NCI-H1930 (cell line): ENCODE results near the gene PEX19.
"Not testable (repeated sequence)": the region's sequence is repeated elsewhere in the genome, so short reads cannot be mapped to it uniquely, and the experiment has no call there.

ENCODE experiments used
- DNase-seq, 2 experiments: peaks; one replicate each; lab custom pipeline; 2025; lab: John Stamatoyannopoulos, UW

Gene PEX19

GRCh38 chr1:160284782-160285344, at the start of gene PEX19:
PEX19 (minus strand) TSS chr1:160285133; CDS start chr1:160285124, 9 bp downstream.
- peak; percentile 79 to 86 for DNase-seq

- DNase-seq: no peak
Observed at GRCh38 chr1:160332516-160332915, 47.6 kb upstream of the PEX19 start.

- DNase-seq: peak in 1 of 2 experiments; percentile 34
Observed at GRCh38 chr1:160330119-160330518, 45.2 kb upstream of the PEX19 start.

GRCh38 chr1:160328184-160328583, 43.3 kb upstream of the PEX19 start:
- no peak for DNase-seq

- no peak for DNase-seq
Observed at GRCh38 chr1:160326418-160326817, 41.5 kb upstream of the PEX19 start.

- DNase-seq: peak; percentile 49 to 63
Observed at GRCh38 chr1:160325252-160325651, 40.3 kb upstream of the PEX19 start.

- no peak for DNase-seq
Observed at GRCh38 chr1:160322831-160323230, 37.9 kb upstream of the PEX19 start.

- no peak for DNase-seq
Observed at GRCh38 chr1:160315359-160315758, 30.4 kb upstream of the PEX19 start.

GRCh38 chr1:160309571-160309970, 24.6 kb upstream of the PEX19 start:
- no peak for DNase-seq

- DNase-seq: no peak
Observed at GRCh38 chr1:160309185-160309557, 24.2 kb upstream of the PEX19 start.

- no peak for DNase-seq
Observed at GRCh38 chr1:160308451-160309184, 23.7 kb upstream of the PEX19 start.

- no peak for DNase-seq
Observed at GRCh38 chr1:160307118-160307791, 22.3 kb upstream of the PEX19 start.

GRCh38 chr1:160300173-160300572, 15.2 kb upstream of the PEX19 start:
- no peak for DNase-seq

- DNase-seq: no peak
Observed at GRCh38 chr1:160296036-160296435, 11.1 kb upstream of the PEX19 start.

- no peak for DNase-seq
Observed at GRCh38 chr1:160293020-160293968, 8.4 kb upstream of the PEX19 start.

GRCh38 chr1:160291248-160292220, 6.6 kb upstream of the PEX19 start:
- peak; percentile 22 to 38 for DNase-seq

GRCh38 chr1:160287769-160288168, 2.8 kb upstream of the PEX19 start:
- not testable (repeated sequence) for DNase-seq

GRCh38 chr1:160285506-160285905, 573 bp upstream of the PEX19 start:
- DNase-seq: no peak

GRCh38 chr1:160284220-160284781, 632 bp downstream of the PEX19 start:
- DNase-seq: no peak

GRCh38 chr1:160282807-160283206, 2.1 kb downstream of the PEX19 start:
- DNase-seq: no peak

GRCh38 chr1:160277987-160278386, 6.9 kb downstream of the PEX19 start:
- DNase-seq: no peak
